Measurements from ENCODE around the gene ANGPTL2. TPM values are rescaled to one million over a fixed set of nuclear protein-coding genes. Genes with fewer than 3 reads are reported as not detected.

Gene ANGPTL2
- polyA plus RNA-seq, 1 of the 3 experiments (the other 2 are of a cell fraction) = 12.3 TPM

GRCh38 chr9:127143920-127144465, 21.6 kb upstream of the ANGPTL2 start:
- H3K4me2 ChIP-seq = no peak overlapping the region
- no peaks in the 10 kb centered on the region for H3K9me2 ChIP-seq
- ChIA-PET CTCF (interaction anchor here (0.8 kb wide), 1 partner anchor 161 kb away, joined by 3 read pairs; no protein-coding TSS in a partner anchor), POLR2A (no interaction called here)
- TF ChIP-seq GABPA (IDR thresholded peaks at IDR 0.05; ENCODE audit: low read depth) = no peak
- TF ChIP-seq YY1 (IDR thresholded peaks at IDR 0.05; ENCODE audit: low read depth) = no peak
- no peak for TF ChIP-seq GATA2 (CRISPR knock-in tag; IDR thresholded peaks at IDR 0.05)
- TF ChIP-seq EZH2phosphoT487 (IDR thresholded peaks at IDR 0.05; ENCODE audit: borderline replicate concordance, low read depth) = no peak
- TF ChIP-seq MXI1 (IDR thresholded peaks at IDR 0.05; ENCODE audit: low read depth, low read length) = no peak
- TF ChIP-seq SMC3 (IDR thresholded peaks at IDR 0.05; ENCODE audit: low read depth, low read length) = no peak
- TF ChIP-seq PBX3 (IDR thresholded peaks at IDR 0.05) = no peak
- TF ChIP-seq RAD21 (IDR thresholded peaks at IDR 0.05; ENCODE audit: low read length) = no peak
- no peak for TF ChIP-seq NRF1 (IDR thresholded peaks at IDR 0.05; ENCODE audit: low read depth, low read length)
- TF ChIP-seq TAF1 (IDR thresholded peaks at IDR 0.05; ENCODE audit: borderline replicate concordance, low read depth, low read length) = no peak
- TF ChIP-seq CHD2 (IDR thresholded peaks at IDR 0.05; ENCODE audit: low read length, partially characterized antibody) = no peak
- no peak for TF ChIP-seq FOXJ3 (CRISPR knock-in tag; IDR thresholded peaks at IDR 0.05)
- TF ChIP-seq TCF12 (IDR thresholded peaks at IDR 0.05) = no peak
- TF ChIP-seq, protein P1, sequence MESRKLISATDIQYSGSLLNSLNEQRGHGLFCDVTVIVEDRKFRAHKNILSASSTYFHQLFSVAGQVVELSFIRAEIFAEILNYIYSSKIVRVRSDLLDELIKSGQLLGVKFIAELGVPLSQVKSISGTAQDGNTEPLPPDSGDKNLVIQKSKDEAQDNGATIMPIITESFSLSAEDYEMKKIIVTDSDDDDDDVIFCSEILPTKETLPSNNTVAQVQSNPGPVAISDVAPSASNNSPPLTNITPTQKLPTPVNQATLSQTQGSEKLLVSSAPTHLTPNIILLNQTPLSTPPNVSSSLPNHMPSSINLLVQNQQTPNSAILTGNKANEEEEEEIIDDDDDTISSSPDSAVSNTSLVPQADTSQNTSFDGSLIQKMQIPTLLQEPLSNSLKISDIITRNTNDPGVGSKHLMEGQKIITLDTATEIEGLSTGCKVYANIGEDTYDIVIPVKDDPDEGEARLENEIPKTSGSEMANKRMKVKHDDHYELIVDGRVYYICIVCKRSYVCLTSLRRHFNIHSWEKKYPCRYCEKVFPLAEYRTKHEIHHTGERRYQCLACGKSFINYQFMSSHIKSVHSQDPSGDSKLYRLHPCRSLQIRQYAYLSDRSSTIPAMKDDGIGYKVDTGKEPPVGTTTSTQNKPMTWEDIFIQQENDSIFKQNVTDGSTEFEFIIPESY (IDR thresholded peaks at IDR 0.05; ENCODE audit: borderline replicate concordance, low read depth) = no peak
- TF ChIP-seq IRF3 (IDR thresholded peaks at IDR 0.05; ENCODE audit: low read depth, low read length) = no peak
- TF ChIP-seq RXRA (IDR thresholded peaks at IDR 0.05; ENCODE audit: borderline replicate concordance, low read depth) = no peak
- no peak for TF ChIP-seq FOXM1 (IDR thresholded peaks at IDR 0.05; ENCODE audit: low read depth)
- no peak for TF ChIP-seq RCOR1 (IDR thresholded peaks at IDR 0.05; ENCODE audit: low read length)
- WGBS (ENCODE audit: low lambda C conversion rate) = 94% methylated on average over 7 of the region's 8 CpGs
- H3K9ac ChIP-seq = no peak overlapping the region
- H3K4me1 ChIP-seq (ENCODE audit: control insufficient read depth in 1 of 2, insufficient read depth in 2 of 2, low read depth in 1 of 2, low read length in 1 of 2) = no peaks in the 10 kb centered on the region; a peak in 1 of 4 replicates
- no peaks in the 10 kb centered on the region for H3K36me3 ChIP-seq (replicated peaks in 1 of 2; ENCODE audit: control insufficient read depth in 1 of 2, insufficient read depth in 2 of 2, low read length in 1 of 2)
- H3K79me2 ChIP-seq (ENCODE audit: insufficient read depth) = no peaks in the 10 kb centered on the region
- no peak overlapping the region for H3K4me3 ChIP-seq (ENCODE audit: low read depth in 2 of 2, low read length in 1 of 2)
- no peaks in the 10 kb centered on the region for H4K20me1 ChIP-seq (ENCODE audit: insufficient read depth)
- H2AFZ ChIP-seq (ENCODE audit: low read depth) = no peak overlapping the region
- H3K27me3 ChIP-seq (ENCODE audit: insufficient read depth) = no peaks in the 10 kb centered on the region
- no peak overlapping the region for H3K27ac ChIP-seq (ENCODE audit: low read depth in 2 of 2, low read length in 1 of 2)
- DNase-seq = no peak
- no peaks in the 10 kb centered on the region for H3F3A ChIP-seq (replicated peaks; ENCODE audit: insufficient read depth)
- no peaks in the 10 kb centered on the region for H3K9me3 ChIP-seq

Measured in SK-N-SH (cell line).